Right cardiac atrium (tissue), 5 donors: ENCODE data around the gene PRSS8. TPM values are rescaled to one million over a fixed set of nuclear protein-coding genes. Genes with fewer than 3 reads are reported as not detected.
"Not testable (repeated sequence)": the region's sequence is repeated elsewhere in the genome, so short reads cannot be mapped to it uniquely, and the experiment has no call there.

Experiments used
- ATAC-seq, 2 donors: fragments of 200-7000 bp; cut with Tn5 transposase; one replicate each; pipeline versions ENCODE4 v1.8.0 to v1.9.1; 2020; ENCODE audit warnings: moderate library complexity in 2 of 2, mild to moderate bottlenecking in 1 of 2
- DNase-seq, 3 donors: peaks; one replicate each; pipeline ENCODE4 v3.0.0-alpha.2; 2020
- H3K27ac ChIP-seq: one replicate; pipeline ENCODE4 v1.5.1; 2013; ENCODE audit warnings: mild to moderate bottlenecking, low read length, control low read depth, moderate library complexity
- H3K27me3 ChIP-seq: one replicate; pipeline ENCODE4 v1.6.1; 2013; ENCODE audit not compliant: control insufficient read depth, insufficient read depth
- H3K4me1 ChIP-seq: one replicate; pipeline ENCODE4 v1.6.1; 2013; ENCODE audit warnings: low read length; ENCODE audit not compliant: control insufficient read depth, insufficient read depth
- H3K4me3 ChIP-seq: one replicate; pipeline ENCODE4 v1.5.1; 2013; ENCODE audit warnings: low read length, control low read depth
- H3K9me3 ChIP-seq: one replicate; pipeline ENCODE4 v1.6.1; 2013; ENCODE audit warnings: low read length; ENCODE audit not compliant: control insufficient read depth
- WGBS: extraction: QIAGEN DNeasy Blood & Tissue Kit; methylation state at CpG from one replicate; pipeline ENCODE4 v1.1.7; 2013; 5-methylcytosine and 5-hydroxymethylcytosine counted together
- intact Hi-C, 4 donors: fragments of 100-400 bp; cut with DNase I; formaldehyde crosslinking; loops; one replicate each; pipeline versions ENCODE4 v1.11.0 to v1.14.0; 2022 to 2023
- polyA plus RNA-seq: library from polyadenylated mRNA; stranded (reverse); fragments of 200-250 nt; gene quantifications from one replicate; pipeline ENCODE4 v1.2.3, GENCODE V29; 2013
- total RNA-seq, 4 donors: library from RNA; stranded (reverse); fragmentation: NEBNext Ultra II Directional; extraction: Animal tissue kit (Norgen Biotek cat#: 25700); gene quantifications; one replicate each; pipeline ENCODE4 v1.2.1, GENCODE V29; 2021
- donor health status: healthy with polysubstance abuse.
- donor health status: DM: no; HTN: yes; CAD: no.
- donor health status: DM: no; HTN: no; CAD: no.
- donor health status: DM: no; HTN: yes; CAD: no; lungs with severe emphysema.
- donor health status: DM: yes; HTN: yes; CAD: no.

Gene PRSS8
- total and polyA plus RNA-seq, 5 donors, result 0.15 to 0.41 (median 0.40) TPM; not detected in 2

DNA sequence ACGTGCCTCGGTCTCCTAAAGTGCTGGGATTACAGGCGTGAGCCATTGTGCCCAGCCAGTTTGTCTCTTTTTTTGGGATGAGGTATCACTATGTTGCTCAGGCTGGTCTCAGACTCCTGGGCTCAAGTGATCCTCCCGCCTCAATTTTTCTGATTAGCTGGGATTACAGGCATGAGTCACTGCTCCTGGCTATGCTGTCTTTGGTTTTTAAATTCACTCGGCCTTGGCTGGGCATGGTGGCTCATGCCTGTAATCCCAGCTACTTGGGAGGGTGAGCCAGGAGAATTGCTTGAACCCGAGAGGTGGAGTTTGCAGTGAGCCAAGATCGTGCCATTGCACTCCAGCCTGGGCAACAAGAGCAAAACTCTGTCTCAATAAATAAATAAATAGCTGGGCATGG is 8.9 kb upstream of the PRSS8 start:
- not testable (repeated sequence) for ATAC-seq, H3K4me3 ChIP-seq, H3K27me3 ChIP-seq, H3K9me3 ChIP-seq, H3K27ac ChIP-seq, DNase-seq, H3K4me1 ChIP-seq
- intact Hi-C loops, result loop anchor here in 1 of 4 donors (10.0 kb wide), 1 partner anchor 160 kb away; the partner anchor contains the start of gene HSD3B7
- WGBS, result 85% methylated on average over 7 of the region's 7 CpGs

DNA sequence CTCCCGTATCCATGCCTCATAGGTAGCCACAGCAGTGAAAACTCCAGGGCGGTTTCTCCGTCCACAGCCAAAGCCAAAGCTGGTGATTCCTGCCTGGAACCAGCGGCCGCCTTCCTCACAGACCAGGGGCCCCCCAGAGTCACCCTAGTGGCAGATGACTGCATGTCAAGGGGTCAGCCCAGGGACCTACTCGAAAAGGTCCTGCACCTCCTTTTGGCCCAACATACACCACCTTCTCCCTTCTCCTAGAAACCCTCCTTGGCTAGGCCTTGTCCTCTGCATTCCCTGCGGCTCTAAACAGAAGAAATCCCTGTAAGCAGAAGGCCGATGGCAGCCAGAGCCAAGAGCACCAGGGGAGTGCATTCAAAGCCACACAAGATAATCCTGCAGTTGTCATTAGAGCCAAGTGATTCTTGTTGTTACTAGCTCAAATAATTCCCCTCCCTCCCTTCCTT is 8.2 kb upstream of the PRSS8 start:
- Histone ChIP-seq H3K9me3 (no peaks in the 10 kb centered on the region), H3K4me3 (no peak overlapping the region), H3K27ac (no peak overlapping the region), H3K27me3 (no peaks in the 10 kb centered on the region), H3K4me1 (peaks cover 6% of the 10 kb centered on the region)
- 87% methylated on average over 8 of the region's 8 CpGs for WGBS
- DNase-seq (peak in 1 of 3 donors; percentile 49), ATAC-seq (no peak)
- intact Hi-C loops, result loop anchor here in 1 of 4 donors (10.0 kb wide), 1 partner anchor 159 kb away; the partner anchor contains the start of gene HSD3B7

DNA sequence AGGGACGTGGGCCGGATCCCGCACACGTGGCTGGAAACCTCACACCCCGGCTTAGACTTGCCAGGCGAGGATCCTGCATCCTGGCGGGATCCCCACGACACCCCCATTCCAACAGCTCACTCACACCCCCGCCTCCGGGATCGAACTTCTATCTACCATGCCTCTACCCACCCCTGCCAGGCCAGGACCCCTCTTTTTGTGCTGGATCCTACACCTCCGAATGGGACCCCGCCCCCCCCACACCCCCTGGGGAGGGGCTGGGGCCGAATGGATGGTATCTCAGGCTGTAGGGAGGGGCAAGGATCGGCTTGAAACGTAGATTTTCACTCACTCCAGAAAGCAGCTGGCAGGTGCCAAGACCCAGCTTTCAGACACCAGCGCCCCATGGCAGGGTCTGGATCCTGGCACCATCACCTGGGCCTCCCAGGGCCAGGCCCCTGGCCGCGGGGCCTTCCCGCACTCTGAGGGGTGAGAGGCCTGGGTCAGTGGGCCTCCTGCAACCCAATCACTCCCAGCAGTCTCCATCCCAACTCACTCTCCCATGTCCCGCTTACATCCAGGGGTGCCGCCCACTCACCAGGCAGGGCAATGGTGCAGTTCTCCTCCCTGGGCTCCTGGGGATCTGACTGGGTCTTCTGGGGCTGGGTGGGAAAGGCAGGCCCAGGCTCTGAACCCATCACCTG is 7.6 kb upstream of the PRSS8 start:
- intact Hi-C loops, result loop anchor here in 1 of 4 donors (10.0 kb wide), 1 partner anchor 158 kb away; the partner anchor contains the start of gene HSD3B7

DNA sequence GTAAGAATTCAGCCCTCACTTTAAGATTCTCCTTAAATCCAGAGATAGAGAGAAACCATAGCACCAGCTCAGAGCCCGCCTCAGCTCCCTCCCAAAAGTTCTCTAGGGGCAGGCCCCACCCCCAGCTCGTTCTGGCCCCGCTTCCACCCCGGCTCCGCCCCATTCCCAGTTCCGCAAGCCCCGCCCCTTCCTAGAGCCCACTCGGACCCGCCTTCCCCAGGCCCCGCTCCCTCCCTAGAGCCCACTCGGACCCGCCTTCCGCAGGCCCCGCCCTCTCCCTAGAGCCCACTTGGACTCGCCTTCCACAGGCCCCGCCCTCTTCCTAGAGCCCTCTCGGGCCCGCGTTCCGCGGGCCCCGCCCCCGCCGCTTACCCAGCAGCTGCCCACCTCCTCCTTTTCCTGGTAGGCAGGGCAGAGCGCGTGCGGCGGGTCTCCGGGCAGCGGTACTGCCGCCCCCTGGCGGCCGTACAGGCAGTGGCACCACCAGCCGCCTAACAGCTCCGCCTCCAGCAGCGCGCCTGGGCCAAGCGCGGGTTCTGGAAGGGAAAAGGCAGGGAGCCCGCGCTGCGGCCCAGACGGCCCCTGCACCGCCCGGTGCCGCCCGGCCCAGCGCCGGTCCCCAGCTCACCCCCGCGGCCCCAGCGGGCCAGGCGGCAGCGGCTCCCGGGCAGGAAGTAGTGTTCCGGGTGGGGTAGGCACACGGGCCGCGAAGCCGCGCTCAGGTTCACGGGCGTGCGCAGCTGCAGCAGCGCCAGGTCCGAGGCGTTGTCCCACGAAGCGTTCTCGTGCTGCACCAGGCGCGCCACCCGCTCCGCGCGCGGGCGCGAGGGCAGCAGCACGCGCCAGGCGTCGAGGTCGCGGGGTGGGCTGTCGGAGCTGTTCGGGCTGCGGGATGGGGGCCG is 6.8 kb upstream of the PRSS8 start:
- peaks cover 11% of the 10 kb centered on the region for H3K4me1 ChIP-seq
- DNase-seq (peak; percentile 99 to 100 (median 99)), ATAC-seq (peak; percentile 96 to 97)
- WGBS, result 3% methylated on average over 89 of the region's 89 CpGs
- H3K9me3 ChIP-seq, result no peaks in the 10 kb centered on the region
- H3K27me3 ChIP-seq, result no peaks in the 10 kb centered on the region
- peak overlapping the region; percentile 26 for H3K4me3 ChIP-seq
- intact Hi-C loops, result loop anchor here in 1 of 4 donors (10.0 kb wide), 1 partner anchor 158 kb away; the partner anchor contains the start of gene HSD3B7
- peak overlapping the region; percentile 43 for H3K27ac ChIP-seq

More for the DNA sequence above, 7.6 kb upstream of the PRSS8 start:
- Histone ChIP-seq H3K27me3 (no peaks in the 10 kb centered on the region), H3K27ac (no peak overlapping the region), H3K9me3 (no peaks in the 10 kb centered on the region), H3K4me1 (peaks cover 11% of the 10 kb centered on the region), H3K4me3 (peak overlapping the region; percentile 26)
- ATAC-seq (no peak), DNase-seq (peak in 2 of 3 donors; percentile 73 to 81)
- 56% methylated on average over 22 of the region's 22 CpGs for WGBS

DNA sequence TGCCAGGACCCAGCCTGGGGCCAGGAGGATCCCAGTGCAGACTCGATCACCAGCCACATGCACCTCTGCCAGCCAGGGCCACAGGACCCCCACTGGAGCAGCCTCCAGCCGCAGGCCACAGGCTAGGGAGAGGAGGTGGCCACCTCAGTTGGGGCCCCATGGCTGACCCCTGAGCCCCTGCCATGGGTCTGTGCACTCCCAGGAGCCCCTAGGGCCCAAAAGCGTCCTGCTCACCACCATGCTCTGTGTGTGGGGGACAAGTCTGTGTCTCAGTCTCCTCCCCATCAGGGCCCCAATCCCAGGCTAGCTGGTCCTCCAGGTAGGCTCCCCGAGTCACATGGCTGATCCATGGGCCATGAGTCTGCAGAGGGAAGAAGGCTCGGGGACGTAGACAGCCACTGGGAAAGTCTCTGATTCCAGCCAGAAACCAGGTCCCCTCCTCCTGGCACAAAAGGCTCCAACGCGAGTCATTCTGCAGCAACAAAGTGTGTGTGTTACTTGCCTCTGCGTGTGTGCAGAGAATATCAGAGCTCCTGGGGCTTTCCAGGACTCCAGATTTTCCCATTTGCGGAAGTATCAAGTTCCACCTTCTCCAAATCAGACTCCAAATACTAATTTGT is 6.1 kb upstream of the PRSS8 start:
- Histone ChIP-seq H3K27ac (peak overlapping the region; percentile 43), H3K9me3 (no peaks in the 10 kb centered on the region), H3K27me3 (no peaks in the 10 kb centered on the region), H3K4me1 (peaks cover 11% of the 10 kb centered on the region), H3K4me3 (peak overlapping the region; percentile 16)
- intact Hi-C loops, result loop anchor here in 1 of 4 donors (10.0 kb wide), 1 partner anchor 157 kb away; the partner anchor contains the start of gene HSD3B7
- WGBS, result 23% methylated on average over 10 of the region's 10 CpGs
- ATAC-seq (peak; percentile 2 to 3), DNase-seq (peak; percentile 53 to 76 (median 74))

DNA sequence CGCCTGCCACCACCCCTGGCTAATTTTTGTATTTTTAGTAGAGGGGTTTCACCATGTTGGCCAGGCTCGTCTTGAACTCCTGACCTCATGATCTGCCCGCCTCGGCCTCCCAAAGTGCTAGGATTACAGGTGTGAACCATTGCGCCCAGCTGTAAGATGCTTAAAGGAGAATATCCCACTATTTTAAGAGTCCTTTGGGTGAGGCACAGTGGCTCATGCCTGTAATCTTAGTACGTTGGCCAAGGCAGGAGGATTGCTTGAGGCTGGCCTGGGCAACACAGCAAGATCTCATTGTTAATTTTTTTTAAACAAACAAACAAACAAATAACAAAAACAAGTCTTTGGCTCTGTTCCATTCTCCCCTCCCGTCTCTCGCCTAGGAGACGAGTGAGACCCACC is 5.5 kb upstream of the PRSS8 start:
- H3K4me3 ChIP-seq, DNase-seq, ATAC-seq, H3K9me3 ChIP-seq, H3K27ac ChIP-seq, H3K27me3 ChIP-seq: not testable (repeated sequence)
- intact Hi-C loops, result loop anchor here in 1 of 4 donors (10.0 kb wide), 1 partner anchor 156 kb away; the partner anchor contains the start of gene HSD3B7
- 93% methylated on average over 9 of the region's 9 CpGs for WGBS
- peaks cover 11% of the 10 kb centered on the region for H3K4me1 ChIP-seq

DNA sequence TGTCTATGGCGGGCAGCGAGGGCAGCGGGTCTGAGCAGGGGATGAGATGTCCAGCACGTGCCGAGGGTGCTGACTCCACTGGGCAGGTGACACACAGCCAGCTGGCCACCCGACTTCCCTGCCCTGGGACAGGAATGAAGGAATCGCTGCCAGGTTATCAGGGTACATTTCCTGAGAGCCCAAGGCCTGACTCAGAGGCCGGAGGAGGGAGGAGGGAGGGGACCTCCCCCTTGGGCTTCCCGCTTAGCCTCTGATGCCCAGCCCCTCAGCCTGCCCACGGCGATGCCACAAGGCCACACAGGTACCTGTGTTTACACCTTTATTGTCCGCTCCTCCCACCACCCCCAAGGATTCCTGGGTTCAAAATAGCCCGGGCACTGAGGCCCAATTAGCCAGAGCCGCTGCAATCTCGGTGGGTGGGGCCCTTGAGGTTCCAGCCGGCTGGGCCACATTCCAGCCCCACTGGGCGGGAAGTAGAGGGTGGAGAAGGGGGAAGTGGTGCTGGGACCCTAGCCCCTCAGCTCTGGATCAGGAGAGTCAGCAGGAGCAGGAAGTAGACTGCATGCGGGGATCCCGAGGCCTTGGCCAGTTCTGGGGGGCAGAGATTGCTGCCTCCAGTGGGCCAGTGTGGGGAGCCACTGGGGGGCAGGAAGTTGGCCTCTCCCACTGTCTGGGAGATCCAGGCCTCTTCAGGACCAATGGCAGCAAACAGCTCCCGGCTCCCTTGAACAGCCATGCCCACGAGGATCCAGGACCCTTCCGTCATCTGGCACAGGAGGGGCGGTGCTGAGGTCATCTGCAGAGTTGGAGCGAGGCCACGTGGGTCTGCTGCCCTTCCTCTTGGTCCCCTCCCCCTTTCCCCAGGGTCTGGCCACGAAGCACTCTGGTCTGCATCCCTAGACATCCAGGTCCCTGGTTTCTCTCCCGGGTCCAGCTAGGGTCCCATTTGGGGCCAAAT is 3.4 kb upstream of the PRSS8 start:
- ATAC-seq, result peak in 1 of 2 donors; percentile 42
- Histone ChIP-seq H3K4me3 (no peak overlapping the region), H3K27me3 (no peaks in the 10 kb centered on the region), H3K27ac (no peak overlapping the region), H3K9me3 (no peaks in the 10 kb centered on the region), H3K4me1 (peaks cover 11% of the 10 kb centered on the region)
- WGBS, result 41% methylated on average over 27 of the region's 27 CpGs
- DNase-seq, result peak; percentile 67 to 83 (median 81)
- intact Hi-C loops, result no loop called here

DNA sequence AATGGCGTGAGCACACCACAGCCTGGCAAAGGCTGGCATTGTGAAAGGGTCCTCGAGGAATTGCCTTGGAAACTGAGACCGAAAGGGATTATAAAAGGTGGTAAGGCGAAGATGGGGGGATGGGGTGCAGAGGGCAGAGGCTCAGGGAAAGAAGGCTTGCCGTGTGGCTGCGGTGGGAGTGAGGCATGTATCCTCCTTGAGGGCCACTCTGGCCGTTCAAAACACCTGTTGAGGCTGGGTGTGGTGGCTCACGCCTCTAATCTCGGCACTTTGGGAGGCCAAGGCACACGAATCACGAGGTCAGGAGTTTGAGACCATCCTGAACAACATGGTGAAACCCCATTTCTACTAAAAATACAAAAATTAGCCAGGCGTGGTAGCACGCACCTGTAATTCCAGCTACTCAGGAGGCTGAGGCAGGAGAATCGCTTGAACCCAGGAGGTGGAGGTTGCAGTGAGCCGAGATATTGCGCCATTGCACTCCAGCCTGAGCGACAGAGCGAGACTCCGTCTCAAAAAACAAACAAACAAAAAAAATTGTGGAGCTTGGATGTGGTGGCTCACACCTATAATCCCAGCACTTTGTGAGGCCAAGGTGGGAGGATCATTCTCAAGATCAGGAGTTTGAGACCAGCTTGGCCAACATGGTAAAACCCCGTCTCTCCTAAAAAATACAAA is 1.4 kb upstream of the PRSS8 start:
- ATAC-seq, H3K4me3 ChIP-seq, H3K27ac ChIP-seq, intact Hi-C loops, H3K9me3 ChIP-seq, H3K27me3 ChIP-seq, DNase-seq: not testable (repeated sequence)
- peaks cover 11% of the 10 kb centered on the region for H3K4me1 ChIP-seq
- WGBS, result 92% methylated on average over 20 of the region's 20 CpGs

DNA sequence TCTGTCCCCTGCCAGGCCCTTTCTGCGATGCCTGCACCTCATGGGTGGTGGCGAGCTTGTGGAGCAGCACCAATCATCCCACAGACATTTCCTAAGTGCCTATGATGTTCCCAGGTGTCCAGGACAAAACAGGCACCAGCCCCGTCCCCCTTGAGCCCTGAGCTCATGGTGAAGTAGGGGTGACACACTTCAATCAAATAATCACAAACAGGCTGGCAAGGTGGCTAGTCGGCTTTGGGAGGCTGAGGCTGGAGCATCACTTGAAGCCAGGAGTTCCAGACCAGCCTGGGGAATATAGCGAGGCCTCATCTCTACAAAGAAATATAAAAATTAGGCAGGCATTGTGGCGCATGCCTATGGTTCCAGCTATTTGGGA is 748 bp upstream of the PRSS8 start:
- DNase-seq (no peak), ATAC-seq (no peak)
- Histone ChIP-seq H3K27ac (no peak overlapping the region), H3K27me3 (no peaks in the 10 kb centered on the region), H3K4me3 (no peak overlapping the region), H3K4me1 (peaks cover 8% of the 10 kb centered on the region), H3K9me3 (no peaks in the 10 kb centered on the region)
- intact Hi-C loops, result no loop called here
- WGBS, result 85% methylated on average over 6 of the region's 6 CpGs
